AG09319 (cell line): Measurements from ENCODE around the gene ABCA8.
"Not testable (repeated sequence)": the region's sequence is repeated elsewhere in the genome, so short reads cannot be mapped to it uniquely, and the experiment has no call there.

ENCODE experiments used
- DNase-seq: peaks from one replicate; pipeline ENCODE4 v3.0.0-alpha.2; 2010; ENCODE audit warnings: low read depth; ENCODE audit errors: extremely low read depth
- TF ChIP-seq, protein P1 (sequence below): IDR thresholded peaks from 2 replicates; pipeline ENCODE4 v1.5.1; 2011; ENCODE audit warnings: low read depth, mild to moderate bottlenecking, inconsistent platforms, low read length, moderate library complexity

Gene ABCA8

DNA sequence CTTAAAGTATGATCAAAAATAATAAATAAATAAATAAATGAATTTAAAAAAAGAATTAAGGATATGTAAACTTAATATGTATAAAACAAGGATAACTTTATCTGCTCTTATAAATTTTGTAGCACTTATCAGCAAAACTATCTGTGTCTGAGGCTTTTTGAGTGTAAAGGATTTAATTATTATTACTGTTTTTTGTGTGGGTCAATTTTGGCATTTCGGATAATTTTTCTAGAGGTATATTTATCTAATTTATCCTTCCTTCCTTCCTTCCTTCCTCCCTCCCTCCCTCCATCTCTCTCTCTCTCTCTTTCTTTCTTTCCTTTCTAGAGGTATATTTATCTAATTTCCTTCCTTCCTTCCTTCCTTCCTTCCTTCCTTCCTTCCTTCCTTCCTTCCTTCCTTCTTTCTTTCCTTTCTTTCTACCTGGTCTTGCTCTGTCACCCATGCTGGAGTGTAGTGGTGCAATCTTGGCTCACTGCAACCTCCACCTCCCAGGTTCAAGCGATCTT, 120.8 kb downstream of the ABCA8 start:
- DNase-seq = no peak
- TF ChIP-seq, protein P1, sequence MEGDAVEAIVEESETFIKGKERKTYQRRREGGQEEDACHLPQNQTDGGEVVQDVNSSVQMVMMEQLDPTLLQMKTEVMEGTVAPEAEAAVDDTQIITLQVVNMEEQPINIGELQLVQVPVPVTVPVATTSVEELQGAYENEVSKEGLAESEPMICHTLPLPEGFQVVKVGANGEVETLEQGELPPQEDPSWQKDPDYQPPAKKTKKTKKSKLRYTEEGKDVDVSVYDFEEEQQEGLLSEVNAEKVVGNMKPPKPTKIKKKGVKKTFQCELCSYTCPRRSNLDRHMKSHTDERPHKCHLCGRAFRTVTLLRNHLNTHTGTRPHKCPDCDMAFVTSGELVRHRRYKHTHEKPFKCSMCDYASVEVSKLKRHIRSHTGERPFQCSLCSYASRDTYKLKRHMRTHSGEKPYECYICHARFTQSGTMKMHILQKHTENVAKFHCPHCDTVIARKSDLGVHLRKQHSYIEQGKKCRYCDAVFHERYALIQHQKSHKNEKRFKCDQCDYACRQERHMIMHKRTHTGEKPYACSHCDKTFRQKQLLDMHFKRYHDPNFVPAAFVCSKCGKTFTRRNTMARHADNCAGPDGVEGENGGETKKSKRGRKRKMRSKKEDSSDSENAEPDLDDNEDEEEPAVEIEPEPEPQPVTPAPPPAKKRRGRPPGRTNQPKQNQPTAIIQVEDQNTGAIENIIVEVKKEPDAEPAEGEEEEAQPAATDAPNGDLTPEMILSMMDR = no peak

DNA sequence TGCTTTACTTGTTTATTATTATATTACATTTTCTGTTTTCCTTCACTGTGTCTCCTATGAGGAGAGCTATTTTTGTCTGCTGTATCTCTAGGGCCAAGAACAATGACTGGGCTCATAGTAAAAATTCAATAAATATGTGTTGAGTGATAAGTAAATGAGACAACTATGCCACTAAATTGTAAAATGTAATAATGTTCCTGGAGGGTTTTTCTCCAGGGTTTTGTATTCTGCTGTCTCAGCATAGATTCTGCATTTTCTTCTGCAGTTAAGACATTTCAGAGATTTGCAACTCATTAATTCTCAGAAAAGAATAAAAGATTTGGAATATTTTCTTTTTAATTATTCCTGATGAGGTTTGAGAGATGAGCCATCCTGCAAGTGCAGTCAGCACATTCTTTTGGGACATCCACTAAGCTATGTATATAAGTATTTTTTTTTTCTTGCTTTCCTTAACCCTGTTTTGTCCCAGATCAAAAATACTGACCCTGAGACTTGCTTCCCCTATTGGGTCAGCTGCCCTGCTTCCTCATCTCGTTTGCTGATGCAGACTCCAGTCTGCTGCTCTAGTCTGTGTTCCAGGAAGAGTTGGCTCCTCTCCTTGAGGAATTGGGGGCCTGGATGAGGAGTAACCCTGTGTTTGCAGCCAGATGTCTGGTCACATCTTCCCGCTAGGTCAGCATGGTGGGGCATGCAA, 122.9 kb downstream of the ABCA8 start:
- no peak for DNase-seq
- TF ChIP-seq, protein P1 = no peak

DNA sequence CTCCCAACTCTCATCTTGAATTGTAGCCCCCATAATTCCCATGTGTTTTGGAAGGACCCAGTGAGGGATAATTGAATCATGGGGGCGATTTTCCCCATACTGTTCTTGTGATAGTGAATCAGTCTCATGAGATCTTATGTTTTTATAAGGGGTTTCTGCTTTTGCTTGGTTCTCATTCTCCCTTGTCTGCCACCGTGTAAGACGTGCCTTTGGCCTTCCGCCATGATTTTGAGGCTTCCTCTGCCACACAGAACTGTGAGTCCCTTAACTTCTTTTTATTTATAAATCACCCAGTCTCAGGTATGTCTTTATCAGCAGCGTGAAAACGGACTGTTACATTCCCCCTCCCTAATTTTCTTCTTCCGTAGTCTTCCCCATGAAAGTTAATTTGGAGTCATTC, 124.0 kb downstream of the ABCA8 start:
- DNase-seq = no peak
- TF ChIP-seq, protein P1 = no peak

DNA sequence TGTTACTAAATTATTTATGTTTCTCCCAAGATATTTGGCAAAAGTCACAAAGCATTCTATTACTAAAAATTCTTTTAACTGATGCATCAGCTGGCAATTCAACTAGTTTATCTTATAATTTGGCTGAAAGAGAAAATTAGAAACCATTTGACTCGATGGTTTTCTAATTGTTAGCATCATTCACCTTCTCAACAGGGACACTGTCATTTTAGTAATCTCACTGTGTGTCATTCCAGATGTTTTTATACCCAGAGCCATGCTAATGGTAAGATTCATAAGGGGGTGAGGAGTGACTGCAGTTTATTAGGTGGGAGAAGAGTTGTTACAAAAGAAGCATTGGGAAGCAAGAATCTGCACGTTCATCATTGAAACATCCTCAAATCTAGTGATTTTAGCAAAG, 124.9 kb downstream of the ABCA8 start:
- TF ChIP-seq, protein P1 = no peak
- no peak for DNase-seq

DNA sequence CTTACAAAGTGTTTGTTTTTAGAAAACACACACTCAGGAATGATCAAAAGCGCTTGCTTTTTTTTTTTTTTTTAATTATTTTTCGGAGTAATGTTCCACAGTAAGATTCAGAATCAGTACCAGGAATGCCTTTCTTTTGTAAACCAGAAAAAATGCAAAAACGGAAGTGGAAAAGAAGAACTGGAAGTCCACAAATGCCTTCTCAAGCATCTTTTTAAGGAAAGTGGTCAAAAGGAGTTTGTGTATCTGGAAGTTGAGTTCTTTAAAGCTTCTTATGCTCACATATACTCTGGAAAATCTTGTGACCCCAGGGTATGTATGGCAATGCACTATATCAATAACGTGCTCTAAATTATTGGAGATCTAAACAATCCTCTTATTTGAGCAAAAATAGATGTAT, 126.0 kb downstream of the ABCA8 start:
- TF ChIP-seq, protein P1 = no peak
- DNase-seq = no peak

DNA sequence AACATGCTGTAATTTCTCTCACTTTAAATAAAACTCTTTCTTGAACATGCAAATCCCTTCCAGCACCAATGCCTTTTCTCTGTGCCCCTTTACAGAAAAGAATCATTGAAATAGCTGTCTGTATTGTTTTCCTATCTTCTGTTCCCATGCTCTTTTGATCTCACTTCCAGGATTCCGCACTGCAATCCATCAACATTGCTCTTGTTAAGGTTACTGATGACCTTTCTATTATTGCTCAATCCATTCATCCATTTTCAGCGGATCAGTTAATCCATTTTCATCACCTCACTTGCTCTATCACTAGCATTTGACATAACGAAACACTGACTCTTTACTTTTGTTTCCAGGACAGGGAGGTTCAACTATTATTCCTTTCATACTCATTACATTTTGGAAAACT, 130.5 kb downstream of the ABCA8 start:
- no peak for DNase-seq
- TF ChIP-seq, protein P1 = no peak

DNA sequence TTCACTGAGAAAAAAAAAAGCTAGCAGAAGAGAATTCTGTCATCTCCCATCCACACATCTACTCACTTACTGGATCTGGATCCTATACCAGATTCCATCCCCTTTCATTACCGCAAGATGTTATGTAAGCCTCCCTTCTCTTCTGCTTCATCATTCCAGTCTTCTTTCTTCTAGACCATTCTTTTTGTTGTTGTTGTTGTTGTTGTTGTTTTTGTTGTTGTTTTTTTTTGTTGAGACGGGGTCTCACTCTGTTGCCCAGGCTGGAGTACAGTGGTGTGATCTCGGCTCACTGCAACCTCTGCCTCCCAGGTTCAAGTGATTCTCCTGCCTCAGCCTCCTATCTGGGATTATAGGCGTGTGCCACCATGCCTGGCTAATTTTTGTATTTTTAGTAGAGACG, 131.0 kb downstream of the ABCA8 start:
- DNase-seq = not testable (repeated sequence)
